ENCODE data around the gene MGME1.
"Not testable (repeated sequence)": the region's sequence is repeated elsewhere in the genome, so short reads cannot be mapped to it uniquely, and the experiment has no call there.

The MGME1 gene

DNA sequence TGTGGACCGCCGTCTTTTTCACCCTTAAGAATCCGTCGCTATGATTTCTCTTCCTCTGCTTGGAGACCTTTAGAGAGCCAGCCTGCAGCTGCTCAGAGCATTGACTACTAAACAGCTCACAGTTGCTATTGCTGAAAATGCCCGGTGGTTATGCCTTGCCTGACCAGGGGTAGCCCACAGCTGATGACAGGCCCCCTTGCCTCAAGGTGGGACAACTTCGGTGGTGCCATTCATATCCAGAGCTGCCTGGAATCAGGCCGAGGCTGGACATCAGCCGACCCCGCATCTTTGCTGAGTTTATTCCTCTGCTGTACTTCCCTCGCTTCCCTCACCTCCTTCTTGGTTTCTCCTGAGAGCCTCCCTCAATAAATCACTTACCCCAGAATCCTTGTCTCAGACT is 49.3 kb downstream of the MGME1 start:
- Histone ChIP-seq H3K4me3 (ENCODE audit: low read depth, low read length) (no peak overlapping the region), H3K9me3 (ENCODE audit: severe bottlenecking) (no peaks in the 10 kb centered on the region), H3K36me3 (no peaks in the 10 kb centered on the region; the same call in 1 of the 2 replicates), H3K27ac (no peak overlapping the region), H3K27me3 (ENCODE audit: insufficient read depth, low read depth, severe bottlenecking) (no peaks in the 10 kb centered on the region)
- no peak for TF ChIP-seq CTCF (IDR thresholded peaks at IDR 0.05; ENCODE audit: low read depth, low read length)
- DNase-seq: no peak

GRCh38 chr20:18019068-18019467 is 50.2 kb downstream of the MGME1 start:
- no peak overlapping the region for H3K4me3 ChIP-seq (ENCODE audit: low read depth, low read length)
- H3K27ac ChIP-seq: no peak overlapping the region
- peak; percentile 80 for TF ChIP-seq CTCF (IDR thresholded peaks at IDR 0.05; ENCODE audit: low read depth, low read length)
- H3K36me3 ChIP-seq: peaks cover 4% of the 10 kb centered on the region
- H3K9me3 ChIP-seq (ENCODE audit: severe bottlenecking): no peaks in the 10 kb centered on the region
- DNase-seq: peak; percentile 23
- H3K27me3 ChIP-seq (ENCODE audit: insufficient read depth, low read depth, severe bottlenecking): no peaks in the 10 kb centered on the region

DNA sequence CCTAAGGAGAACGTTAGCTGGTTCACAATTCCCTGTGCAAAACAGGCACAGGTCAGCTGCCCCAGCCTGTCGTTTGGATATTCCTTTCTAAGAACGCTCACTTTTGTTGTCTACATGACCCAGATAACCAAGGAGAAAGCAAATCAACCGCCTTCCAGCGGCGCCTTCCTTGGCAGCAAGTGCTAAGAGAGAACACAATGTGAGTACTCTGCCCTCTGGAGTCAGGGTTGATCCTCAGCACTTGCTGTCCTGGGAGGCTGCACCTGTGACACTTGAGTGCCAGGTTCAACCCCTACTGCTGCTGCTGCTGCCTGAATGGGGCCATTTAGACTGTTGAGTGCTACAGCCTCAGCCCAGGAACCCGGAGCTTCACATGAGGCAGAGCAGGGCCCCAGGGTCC is 52.1 kb downstream of the MGME1 start:
- TF ChIP-seq CTCF (IDR thresholded peaks at IDR 0.05; ENCODE audit: low read depth, low read length): no peak

GRCh38 chr20:18024606-18025127 is 55.8 kb downstream of the MGME1 start:
- no peak for TF ChIP-seq CTCF (IDR thresholded peaks at IDR 0.05; ENCODE audit: low read depth, low read length)
- Histone ChIP-seq H3K27ac (no peak overlapping the region), H3K9me3 (ENCODE audit: severe bottlenecking) (no peaks in the 10 kb centered on the region), H3K27me3 (ENCODE audit: insufficient read depth, low read depth, severe bottlenecking) (no peaks in the 10 kb centered on the region), H3K4me3 (ENCODE audit: low read depth, low read length) (no peak overlapping the region), H3K36me3 (peaks cover 4% of the 10 kb centered on the region)
- DNase-seq: no peak

More for the DNA sequence above, 52.1 kb downstream of the MGME1 start:
- H3K4me3 ChIP-seq (ENCODE audit: low read depth, low read length): no peak overlapping the region
- no peaks in the 10 kb centered on the region for H3K27me3 ChIP-seq (ENCODE audit: insufficient read depth, low read depth, severe bottlenecking)
- peaks cover 4% of the 10 kb centered on the region for H3K36me3 ChIP-seq
- no peak for DNase-seq
- no peaks in the 10 kb centered on the region for H3K9me3 ChIP-seq (ENCODE audit: severe bottlenecking)
- H3K27ac ChIP-seq: no peak overlapping the region

DNA sequence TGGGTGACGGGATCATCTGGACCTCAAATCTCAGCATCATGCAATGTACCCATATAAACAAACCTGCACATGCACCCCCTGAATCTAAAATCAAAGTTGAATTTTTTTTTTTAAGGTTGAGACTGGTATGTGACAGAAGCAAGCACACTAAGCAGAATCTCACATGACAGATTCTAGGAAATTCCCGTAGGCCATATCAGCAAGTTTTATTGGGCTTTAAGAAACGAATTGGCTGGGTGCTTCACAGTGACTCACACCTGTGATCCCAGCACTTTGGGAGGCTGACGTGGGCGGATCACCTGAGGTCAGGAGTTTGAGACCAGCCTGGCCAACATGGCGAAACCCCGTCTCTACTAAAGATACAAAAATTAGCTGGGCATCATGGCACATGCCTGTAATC is 58.2 kb downstream of the MGME1 start:
- not testable (repeated sequence) for DNase-seq; H3K27me3 ChIP-seq (ENCODE audit: insufficient read depth, low read depth, severe bottlenecking); H3K4me3 ChIP-seq (ENCODE audit: low read depth, low read length); H3K27ac ChIP-seq; H3K36me3 ChIP-seq; H3K9me3 ChIP-seq (ENCODE audit: severe bottlenecking)

- DNase-seq: no peak
- no peak overlapping the region for H3K4me3 ChIP-seq (ENCODE audit: low read depth, low read length)
- H3K27me3 ChIP-seq (ENCODE audit: insufficient read depth, low read depth, severe bottlenecking): no peaks in the 10 kb centered on the region
- H3K36me3 ChIP-seq: no peaks in the 10 kb centered on the region; the same call in 1 of the 2 replicates
- H3K27ac ChIP-seq: no peak overlapping the region
- no peak for TF ChIP-seq CTCF (IDR thresholded peaks at IDR 0.05; ENCODE audit: low read depth, low read length)
- H3K9me3 ChIP-seq (ENCODE audit: severe bottlenecking): no peaks in the 10 kb centered on the region
These were observed 61.2 kb downstream of the MGME1 start for GRCh38 chr20:18030020-18030419.
